GM19351 (cell line): ENCODE data around the gene ITGB6.

Experiments used
- ATAC-seq: cut with Tn5 transposase; IDR thresholded peaks from one replicate; pipeline ENCODE4 v1.9.1; 2021; ENCODE audit warnings: mild to moderate bottlenecking, moderate library complexity; ENCODE audit not compliant: unreplicated experiment

The ITGB6 gene

GRCh38 chr2:160104115-160104514 is 96.0 kb downstream of the ITGB6 start:
- no peak for ATAC-seq

DNA sequence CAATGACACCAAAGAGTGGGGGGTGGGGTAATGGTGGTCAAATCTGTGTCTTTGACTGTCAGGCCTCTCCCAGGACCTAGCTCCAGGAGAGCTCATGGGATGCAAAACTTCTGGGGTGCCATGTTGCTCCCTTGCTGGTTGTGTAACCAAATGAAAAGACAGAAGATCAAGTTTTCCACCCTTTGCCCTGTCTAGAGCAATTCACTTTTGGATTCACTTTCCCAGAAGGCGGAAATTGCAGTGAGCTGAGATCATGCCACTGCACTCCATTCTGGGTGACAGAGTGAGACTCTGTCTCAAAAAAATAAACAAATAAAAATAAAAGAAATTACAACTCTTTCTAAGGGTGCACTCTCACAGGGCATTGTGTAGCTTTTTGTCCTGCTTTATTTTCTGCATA is 102.7 kb downstream of the ITGB6 start:
- no peak for ATAC-seq

GRCh38 chr2:160096409-160096808 is 103.7 kb downstream of the ITGB6 start:
- ATAC-seq: peak; percentile 77

- ATAC-seq: no peak
These were observed 107.6 kb downstream of the ITGB6 start for GRCh38 chr2:160092445-160092844.

DNA sequence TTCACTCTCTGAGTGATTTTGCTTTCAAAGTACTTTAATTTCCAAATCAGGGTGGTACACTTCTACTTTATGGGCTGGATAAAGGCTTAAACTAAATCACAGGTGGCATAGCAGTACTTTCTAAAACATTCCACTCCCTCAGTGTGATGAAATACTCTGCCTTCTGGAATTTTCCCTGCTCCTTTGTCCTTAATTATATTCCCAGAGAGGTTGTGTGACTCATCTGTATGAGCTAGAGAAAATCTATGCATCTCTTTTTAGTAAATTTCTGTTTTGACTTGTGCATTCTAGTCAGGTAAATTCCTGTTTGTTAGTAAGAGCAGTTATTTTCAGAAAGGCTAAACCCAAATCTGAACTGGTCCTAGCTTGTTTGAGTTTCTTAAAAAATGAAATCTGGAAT is 108.7 kb downstream of the ITGB6 start:
- ATAC-seq: no peak

- peak; percentile 57 for ATAC-seq
These were observed 112.0 kb downstream of the ITGB6 start for GRCh38 chr2:160087854-160088745.

GRCh38 chr2:160085662-160086061 is 114.4 kb downstream of the ITGB6 start:
- ATAC-seq: no peak

DNA sequence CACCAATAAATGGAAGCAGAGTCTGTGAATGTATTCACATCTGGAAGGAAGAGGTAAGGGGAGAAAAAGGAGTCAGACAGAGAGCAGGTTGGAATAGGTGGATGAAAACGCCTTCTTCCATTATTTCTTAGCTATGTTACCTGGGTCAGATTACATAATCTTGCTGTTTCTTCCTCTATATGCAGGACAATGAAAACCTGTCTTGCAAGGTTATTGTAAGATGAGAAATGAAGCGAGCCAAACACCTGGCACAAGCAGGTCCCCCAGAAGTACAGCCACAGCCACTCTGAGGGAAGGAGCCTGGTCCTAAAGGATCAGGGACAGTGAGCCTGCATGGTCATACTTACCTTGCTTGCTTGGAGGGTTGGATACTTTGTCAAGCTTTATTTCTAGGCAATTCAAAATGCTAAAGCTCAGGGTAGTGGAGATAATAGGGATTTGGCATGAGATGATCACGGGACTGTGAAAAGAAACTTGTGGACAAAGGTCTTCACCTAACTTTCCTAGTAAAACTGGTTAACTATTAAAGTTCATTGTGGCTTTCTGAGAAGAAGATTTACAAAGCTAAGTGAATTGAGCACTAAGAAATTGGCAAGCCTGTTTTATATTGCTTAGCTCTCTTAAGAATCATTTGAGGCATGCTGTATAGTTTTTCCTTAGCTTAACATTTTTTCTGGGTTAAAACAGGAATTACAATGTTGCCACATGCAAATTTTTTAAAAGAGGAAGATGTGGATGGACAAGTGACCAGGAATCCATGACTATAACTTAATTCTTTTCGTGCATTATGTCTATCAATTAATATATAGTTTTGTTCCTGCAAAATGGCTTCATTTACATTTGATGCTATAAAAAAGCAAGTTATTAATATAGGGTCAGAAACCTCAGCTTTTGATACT is 121.9 kb downstream of the ITGB6 start:
- ATAC-seq: no peak

DNA sequence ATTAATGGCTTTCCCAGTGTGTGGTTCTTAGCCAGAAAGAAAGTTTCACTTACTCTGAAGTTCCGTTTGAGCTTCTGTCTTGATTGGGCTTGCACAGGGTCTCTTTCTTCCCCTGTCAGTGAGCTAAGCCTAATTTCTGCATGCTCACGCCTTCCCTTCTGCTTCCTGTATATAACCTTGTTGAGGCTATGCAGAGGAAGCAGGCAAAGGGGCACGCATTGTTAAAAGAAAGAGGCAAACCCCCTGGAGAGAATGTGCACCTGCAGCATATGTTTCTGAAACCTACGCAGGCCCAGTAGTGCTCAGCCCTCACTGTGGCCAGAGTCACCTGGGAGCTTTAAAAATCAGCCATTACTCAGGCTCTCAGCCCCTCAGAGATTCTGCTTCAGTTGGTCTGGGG is 123.2 kb downstream of the ITGB6 start:
- no peak for ATAC-seq

DNA sequence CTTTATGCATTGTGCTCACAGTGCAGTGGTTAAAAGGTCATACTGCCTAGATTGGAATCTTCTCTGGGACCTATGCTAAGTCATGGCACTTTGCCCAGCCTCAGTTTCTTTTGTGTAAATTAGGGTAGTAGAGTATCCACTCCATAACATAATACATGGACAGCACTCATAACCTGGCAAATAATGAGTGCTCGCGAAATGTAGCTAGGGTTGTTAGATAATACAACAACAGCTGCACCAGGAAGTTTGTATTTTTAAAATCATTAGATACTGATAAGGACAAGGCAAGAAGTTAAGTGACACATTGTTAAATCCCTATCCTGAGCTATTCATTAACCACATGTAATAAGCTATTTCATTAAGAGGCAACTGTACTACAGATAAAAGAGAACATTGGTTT is 123.8 kb downstream of the ITGB6 start:
- no peak for ATAC-seq

GRCh38 chr2:160075171-160075570 is 124.9 kb downstream of the ITGB6 start:
- no peak for ATAC-seq

GRCh38 chr2:160073284-160073888 is 126.7 kb downstream of the ITGB6 start:
- ATAC-seq: no peak

- no peak for ATAC-seq
These were observed 131.2 kb downstream of the ITGB6 start for GRCh38 chr2:160068906-160069305.

DNA sequence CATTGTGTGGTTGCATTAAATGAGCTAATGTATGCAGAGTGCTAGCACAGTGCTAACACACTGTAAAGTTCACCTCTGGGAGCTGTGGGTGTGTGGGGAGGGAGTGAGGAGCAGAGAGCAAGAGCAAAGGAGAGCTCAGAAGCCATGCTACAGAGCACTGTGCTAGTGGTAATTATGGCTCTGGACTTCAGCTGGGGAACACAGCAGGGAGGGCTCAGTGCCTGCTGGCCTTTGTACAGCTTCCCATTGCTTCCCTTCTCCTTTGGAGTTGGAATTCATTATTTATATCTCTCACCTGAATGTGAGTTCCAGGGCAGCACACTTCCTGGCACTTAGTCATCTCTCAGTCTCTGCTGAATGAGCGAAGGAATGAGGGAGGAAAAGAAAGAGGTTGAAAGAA is 135.2 kb downstream of the ITGB6 start:
- no peak for ATAC-seq

DNA sequence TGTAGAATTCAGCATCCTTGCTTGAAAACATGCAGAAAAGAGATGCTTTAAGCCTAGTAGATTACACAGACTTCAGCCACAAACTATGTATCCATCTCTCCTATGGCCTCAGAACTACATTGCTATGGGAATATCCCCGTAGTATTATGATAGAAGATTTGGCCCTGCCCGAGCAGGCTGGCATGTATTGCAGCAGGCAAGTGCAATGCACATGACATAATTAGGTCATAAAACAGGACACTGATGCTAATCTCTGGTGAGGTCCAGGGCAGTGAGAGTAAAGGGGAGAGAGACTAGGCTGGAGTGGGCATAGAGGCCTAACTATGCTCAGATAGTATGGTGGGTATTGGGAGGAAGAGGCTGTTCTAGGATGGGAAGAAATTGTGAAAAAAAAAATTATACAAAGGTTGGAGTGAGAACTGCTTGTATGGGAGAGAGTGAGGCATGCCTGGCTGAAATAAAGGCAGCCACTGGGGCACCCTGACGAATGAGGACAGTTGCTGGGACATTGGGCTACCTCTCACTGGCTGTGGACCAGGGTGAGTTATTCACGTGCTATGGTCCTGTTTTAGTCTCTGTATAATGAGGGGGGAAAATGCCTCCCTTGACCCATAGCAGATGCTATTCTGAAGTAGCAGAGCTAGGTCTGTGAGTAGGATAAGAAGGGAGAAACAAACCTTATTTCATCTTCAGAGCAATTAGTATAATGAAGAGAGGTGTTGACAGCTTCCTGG is 136.0 kb downstream of the ITGB6 start:
- ATAC-seq: no peak

DNA sequence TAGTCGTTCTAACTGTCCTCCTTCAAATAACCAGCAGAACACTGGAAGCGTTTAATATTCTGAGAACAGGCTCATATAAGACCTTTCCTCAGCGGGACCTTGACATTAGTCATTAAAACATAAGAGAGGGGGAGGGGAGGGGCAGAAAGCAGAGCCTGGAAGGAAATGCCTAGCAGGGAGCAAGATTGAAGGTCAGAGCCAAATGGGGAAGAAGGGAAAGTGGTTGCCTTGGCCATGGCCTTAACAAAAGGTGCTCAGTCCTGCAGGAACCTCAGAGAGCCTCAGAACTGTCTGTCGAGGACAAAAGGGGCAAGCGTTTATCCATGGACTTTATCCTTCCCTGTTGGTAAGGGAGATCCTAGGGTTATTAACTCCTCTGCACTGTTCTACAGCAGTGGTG is 136.8 kb downstream of the ITGB6 start:
- no peak for ATAC-seq

DNA sequence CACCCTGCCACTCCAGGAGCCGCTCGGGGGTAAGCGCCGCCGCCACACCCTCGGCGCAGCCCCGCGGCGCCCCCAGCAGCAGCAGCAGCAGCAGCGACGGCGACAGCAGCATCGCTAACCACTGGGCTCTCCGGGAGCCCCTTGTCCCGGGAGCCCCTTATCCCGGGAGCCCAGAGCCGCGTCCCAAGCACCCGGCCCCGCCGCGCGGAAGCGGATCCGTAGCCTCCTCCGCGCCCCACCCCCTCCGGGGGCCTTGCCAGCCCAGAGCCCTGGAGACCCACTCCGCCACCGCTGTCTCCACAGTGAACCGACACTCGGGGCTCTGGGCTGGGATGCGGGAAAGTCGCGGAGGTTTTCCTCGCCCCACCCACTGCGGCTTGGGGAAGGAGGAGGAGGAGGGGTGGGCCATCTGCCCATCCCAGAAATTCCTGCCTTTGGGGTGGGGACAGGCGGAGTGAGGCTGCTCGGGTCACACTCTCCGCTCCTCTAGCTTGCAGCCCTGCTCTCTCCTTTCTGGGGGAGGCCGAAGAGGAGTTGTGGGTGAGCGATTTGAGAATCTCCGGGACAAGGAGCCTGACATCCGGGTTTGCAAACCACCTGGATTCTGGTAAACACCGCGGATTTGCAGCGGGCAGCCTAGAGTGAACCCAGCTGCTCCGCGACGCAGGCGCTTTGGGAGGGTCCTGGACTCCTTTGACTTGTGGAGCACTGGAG is 137.6 kb downstream of the ITGB6 start, which contains the start of gene PLA2R1:
PLA2R1 (minus strand) TSS at position 324 of the 714 bp plus-strand sequence; CDS start at position 112, 212 bp downstream.
- ATAC-seq: no peak

DNA sequence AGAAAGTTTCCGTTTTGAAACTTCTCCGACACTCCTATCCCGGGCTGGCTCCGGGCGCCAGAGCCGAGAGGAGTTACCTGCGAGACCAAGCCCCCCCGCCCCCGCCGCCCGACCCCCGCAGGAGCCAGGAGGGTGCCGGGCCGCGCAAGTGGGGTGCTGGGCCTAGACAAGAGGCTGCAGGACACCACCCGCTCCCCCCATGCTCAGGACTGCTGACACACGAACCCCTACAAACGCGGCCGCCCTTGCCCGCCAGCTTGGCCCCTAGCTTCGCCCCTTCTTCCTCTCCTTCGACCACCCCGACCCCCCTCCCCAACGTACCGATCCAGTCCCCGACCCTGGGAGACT is 138.2 kb downstream of the ITGB6 start:
- no peak for ATAC-seq

GRCh38 chr2:160061533-160061932 is 138.5 kb downstream of the ITGB6 start:
- no peak for ATAC-seq

DNA sequence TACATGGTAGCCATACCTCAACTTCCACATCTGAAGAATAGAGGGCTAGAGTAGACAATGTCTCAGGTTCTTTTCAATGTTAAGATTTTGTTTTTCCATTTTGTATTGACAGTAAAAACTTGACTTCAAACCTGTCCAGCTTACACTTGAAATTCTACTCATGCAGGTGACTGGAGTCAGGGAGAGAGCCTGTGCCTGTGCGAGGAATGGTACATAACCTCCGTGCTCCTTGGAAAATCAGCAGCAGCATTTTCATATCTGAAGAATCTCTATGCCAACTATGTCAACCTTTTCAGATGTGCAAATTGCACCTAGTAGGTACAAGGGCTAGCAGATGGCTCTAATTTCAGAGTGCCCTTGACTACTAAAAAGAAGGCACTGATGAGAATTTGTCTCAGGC is 139.8 kb downstream of the ITGB6 start:
- no peak for ATAC-seq
